HG03571 (cell line): ENCODE measurements around the gene DNAJB1.
"Not testable (repeated sequence)": the region's sequence is repeated elsewhere in the genome, so short reads cannot be mapped to it uniquely, and the experiment has no call there.

Experiments
- ATAC-seq: cut with Tn5 transposase; IDR thresholded peaks from one replicate; pipeline ENCODE4 v1.9.1; 2021; ENCODE audit not compliant: unreplicated experiment

Gene DNAJB1

DNA sequence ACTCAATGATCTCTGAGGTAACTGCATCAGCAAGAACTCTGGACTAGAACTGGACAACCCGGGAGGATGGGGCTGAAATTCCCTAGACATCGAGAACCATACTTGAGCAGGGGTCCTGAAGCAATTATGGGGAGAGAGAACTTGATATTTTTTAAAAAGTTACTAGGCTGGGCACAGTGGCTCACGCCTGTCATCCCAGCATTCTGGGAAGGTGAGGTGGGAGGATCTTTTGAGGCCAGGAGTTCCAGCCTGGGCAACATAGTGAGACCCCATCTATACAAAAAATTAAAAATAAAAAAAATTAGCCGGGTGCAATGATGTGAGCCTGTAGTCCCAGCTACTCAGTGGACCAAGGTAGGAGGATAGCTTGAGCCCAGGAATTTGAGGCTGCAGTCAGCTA, 2.3 kb upstream of the DNAJB1 start:
- ATAC-seq: no peak

DNA sequence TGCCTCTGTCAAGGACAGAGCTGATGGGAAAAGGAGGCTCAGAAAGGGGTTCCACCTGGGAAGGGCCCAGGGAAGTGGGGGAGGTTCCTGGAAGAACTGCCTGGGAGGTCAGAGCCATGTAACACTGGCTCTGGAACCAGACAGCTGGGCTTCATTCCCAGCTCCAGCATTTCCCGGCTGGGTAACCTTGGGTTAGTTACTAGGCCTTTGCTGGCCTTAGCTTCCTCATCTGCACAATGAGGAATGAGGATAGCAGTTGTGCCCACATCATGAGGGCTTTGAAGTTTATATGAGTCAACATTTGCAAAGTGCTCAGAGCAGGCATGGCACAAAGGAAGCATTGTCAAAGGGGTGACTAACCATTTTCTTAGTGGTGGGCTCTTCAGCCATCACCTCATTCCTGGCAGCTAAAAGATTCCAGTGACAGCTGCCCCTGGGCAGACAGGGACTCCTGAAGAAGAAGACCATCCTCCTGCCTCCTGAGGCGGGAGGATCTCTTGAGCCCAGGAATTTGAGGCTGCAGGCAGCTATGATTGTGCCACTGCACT, 1.7 kb upstream of the DNAJB1 start:
- no peak for ATAC-seq

DNA sequence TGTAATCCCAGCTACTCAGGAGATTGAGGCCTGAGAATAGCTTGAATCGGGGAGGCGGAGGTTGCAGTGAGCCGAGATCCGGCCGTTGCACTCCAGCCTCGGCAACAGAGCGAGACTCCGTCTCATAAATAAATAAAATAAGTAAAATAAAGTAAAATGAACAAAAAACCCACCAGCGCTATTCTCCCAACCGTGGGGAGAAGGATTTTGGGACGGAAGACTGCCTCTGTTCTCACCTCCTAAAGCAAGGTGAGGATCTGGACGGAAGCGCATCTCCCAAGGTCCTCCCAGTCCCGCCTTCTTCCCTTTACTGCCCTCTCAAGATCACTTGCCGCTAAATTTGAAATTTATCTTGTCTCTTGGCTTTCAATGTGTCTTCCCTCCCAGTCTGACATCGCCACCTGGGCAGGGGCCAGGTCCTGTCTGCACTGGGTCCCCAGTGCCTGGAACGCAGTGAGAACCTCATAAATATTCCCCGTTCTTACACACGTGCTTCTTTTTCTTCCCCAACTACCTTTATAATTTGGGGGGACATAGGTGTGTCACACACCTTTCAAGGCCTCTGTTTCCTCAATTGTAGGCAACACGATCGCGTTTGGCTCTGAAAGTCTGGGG, 1.2 kb upstream of the DNAJB1 start:
- ATAC-seq: no peak

DNA sequence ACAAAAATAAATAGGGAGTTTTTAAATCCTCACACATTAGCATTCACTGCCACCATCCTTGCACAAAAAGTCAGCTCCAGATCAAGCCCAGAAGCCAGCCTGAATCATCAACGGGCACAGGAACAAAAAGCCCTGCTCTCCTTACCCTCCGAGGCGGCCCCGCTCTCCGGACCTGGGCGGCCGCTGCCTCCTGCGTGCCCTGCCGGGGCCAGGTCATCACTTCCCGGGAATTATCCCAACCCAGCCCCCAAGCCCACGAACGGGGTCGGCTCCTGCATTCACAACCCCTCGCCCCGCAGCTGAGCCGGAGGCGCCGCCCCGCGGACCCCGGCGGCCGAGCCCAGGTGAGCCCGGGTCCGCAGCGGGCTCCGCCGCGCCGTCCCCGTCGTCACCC, 754 bp downstream of the DNAJB1 start:
- no peak for ATAC-seq

DNA sequence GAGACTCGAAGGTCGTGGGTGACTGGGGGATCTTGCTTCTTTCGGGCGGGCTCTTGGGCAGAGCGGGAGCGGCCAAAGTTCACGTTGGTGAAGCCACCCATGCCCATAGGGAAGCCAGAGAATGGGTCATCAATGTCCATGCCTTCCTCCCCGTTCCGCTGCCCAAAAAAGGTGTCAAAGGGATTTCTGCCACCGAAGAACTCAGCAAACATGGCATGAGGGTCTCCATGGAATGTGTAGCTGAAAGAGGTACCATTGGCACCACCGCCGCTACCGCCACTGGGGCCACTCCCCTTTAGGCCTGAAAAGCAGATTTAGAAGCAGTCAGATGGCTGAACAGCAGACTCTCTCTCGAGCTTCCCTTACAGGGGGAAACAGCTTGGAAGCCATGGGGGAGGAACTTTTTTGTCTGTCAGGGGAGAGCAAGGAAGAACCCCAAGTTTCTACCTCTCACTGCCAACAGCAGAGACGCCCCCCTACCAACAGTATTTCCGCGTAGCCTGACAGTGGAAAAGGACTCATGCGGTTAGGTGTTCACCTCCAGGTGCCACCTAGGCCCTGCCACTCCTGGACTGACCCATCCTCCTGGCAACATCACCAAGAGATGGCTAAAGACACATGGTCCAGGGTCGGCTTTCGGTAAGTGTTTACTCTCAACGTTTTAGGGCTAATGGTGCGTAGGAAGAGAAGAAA, 1.3 kb downstream of the DNAJB1 start:
- no peak for ATAC-seq

DNA sequence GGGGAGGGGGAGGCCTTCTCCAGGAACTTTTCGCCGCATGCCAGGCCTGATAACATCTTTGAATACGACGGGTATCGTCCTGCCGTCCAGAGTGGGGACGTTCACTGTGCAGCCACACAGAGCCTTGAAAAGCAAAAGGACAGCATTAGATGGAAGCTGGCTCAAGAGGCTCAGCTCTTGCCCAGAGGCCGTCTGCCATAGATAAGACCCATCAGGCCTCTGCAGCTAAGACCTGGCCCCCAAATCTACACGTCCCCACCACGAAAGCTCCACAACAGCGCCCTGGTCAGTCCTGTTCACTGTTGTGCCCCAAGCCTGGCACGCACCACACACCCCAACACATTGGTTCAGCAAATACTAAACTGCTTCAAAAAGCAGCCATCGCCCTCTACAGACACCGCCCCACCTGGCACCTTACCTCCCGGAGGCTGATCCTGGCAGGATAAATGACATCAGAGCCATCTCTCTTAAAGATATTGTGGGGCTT, 2.1 kb downstream of the DNAJB1 start:
- no peak for ATAC-seq

DNA sequence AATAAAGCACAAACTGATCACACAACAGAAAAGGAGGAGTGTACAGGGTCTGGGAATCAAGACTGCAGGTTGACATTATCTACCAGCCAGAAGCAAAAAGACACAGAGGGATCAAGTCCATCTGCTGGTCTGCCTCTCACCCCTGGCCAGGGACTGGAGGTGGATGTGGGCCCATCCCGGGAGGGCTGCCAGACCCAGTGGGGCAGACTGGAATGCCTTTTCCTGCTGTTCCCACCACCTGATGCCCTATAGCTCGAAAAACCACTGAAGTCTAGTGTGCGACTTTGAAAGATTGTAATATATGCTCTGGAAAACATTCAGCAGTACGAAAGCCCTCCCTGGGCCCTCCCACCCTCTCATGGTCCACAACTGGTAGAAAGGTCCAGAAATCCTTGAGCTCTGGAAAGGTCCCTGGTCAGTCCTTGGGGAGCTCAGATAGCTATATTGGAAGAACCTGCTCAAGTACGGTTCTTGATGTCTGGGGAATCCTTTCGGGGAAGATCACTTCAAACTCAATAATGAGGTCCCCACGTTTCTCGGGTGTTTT, 2.6 kb downstream of the DNAJB1 start:
- no peak for ATAC-seq

DNA sequence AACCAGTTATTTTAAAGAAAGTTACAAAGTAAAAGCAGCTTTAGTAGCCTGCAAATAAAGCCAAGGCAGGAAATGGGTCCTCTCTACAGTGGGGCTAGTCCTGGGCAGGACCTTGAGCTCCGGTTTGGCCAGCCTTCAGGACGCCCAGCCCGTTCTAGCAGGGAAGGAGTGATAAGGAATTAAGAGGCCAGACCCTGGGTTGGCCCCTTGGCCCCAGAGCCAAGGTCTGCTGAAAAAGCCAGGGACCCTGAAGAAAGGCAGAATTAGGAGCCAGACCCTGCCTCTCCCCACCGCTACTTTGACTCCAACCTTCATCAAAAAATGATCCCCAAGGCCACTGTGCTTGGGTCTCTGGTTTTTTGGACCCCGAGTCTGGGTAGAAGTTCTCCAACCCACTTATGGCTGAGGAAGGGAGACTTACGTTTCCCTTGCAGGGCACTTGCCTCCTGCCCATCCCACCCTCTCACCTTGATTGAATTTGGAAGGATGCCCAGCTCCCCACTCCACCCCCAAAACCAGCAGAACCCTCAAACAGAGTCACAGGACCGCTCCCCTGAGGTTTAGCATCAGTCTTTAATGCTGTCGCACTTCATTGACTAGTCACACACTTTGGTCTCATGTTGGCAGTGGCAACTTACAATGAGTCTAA, 3.9 kb downstream of the DNAJB1 start:
- no peak for ATAC-seq

DNA sequence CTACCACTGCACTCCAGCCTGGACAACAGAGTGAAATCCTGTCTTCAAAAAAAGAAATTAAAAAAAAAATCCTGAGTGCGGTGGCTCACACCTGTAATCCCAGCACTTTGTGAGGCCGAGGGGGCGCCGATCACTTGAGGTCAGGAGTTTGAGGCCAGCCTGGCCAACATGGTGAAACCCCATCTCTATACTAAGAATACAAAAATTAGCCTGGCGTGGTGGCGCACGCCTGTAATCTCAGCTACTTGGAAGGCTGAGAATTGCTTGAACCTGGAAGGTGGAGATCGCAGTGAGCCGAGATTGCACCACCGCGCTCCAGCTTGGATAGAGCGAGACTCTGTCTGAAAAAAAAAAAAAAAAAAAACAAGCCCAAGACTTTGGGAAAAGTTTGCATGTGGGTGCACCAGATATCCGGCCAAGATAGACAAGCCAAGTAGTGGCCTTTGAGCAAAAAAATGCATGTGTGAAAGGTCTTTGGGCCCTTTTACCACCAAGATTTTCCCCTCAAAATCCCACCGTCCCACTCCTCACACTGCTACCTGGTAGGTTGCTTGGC, 5.7 kb downstream of the DNAJB1 start:
- ATAC-seq: no peak

DNA sequence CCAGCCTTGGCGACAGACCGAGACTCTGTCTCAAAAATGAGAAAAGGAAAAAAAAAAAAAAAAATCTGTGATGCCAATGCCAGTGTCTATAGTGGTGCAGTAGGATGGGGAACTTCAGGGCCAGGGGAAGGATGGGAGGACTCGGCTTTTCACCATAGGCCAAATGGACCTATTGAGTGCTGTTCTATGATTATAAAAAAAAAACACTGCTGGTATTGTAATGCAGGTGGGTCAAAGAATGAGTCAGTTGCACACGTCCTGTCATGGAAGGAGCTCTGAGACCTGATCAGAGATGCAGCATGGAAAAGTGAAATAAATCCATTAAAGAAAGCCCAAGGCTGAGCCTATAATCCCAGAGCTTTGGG, 7.0 kb downstream of the DNAJB1 start:
- ATAC-seq: no peak

DNA sequence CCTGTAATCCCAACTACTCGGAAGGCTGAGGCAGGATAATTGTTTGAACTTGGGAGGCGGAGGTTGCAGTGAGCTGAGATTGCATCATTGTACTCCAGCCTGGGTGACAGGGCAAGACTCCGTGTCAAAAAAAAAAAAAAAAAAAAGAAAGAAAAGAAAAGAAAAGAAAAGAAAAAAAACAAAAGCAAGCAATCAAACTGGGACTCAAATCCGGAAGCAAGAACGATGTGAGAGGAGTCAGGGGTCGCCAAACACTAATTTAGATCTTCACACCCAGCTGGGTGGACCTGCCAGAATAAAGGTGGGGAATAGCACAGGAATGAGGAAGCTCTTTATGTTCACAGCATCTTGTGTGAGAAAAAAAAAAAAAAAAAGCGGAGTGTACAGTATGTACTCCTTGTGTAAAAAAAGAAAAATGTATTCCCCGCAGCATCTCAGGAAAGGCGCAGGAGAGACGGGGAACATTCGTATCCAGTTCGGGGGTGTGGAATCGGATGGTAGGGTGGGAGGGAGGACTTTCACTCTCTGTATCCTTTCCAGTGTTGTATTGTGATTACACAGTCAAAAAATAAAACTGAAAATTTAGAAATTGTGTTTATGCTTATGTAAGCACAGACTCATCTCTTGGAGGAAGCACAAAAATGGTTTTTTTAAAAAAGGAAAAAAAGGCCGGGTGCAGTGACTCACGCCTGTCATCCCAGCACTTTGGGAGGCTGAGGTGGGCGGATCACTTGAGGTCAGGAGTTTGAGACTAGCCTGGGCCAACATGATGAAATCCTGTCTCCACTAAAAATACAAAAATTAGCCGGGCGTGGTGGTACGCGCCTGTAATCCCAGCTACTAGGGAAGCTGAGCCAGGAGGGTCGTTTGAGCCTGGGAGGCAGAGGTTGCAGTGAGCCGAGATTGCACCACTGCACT, 7.6 kb downstream of the DNAJB1 start:
- no peak for ATAC-seq

DNA sequence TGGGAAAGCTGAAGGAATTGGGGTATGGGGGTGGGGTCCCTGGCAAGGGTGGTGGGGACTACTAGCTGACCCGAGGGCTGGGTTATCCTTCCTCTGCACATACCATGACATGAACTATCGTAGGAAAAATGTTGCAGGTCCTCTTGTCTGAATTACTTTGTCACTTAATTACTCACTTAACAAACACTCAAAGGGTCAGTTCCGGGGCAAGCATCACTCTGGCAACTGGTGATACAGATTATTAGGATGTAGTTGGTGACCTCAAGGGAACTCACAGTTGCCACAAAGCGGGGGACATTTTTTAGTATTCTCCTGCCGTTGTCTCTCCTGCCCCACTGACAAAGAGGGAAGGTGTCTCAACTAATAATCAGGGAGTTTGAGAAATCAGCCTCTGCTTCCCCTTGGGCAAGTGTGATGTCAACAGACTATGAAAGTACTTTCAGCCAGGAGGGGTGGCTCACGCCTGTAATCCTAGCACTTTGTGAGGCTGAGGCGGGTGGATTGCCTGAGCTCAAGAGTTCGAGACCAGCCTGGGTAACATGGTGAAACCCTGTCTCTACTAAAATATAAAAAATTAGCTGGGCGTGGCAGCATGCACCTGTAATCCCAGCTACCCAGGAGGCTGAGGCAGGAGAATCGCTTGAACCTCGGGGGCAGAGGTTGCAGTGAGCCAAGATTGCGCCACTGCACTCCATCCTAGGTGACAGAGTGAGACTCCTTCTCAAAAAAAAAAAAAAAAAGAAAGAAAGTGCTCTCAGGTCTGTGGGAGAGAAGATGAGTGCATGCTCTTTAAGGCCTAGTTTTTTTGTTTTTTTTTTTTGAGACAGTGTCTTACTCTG, 10.3 kb downstream of the DNAJB1 start:
- ATAC-seq: no peak

DNA sequence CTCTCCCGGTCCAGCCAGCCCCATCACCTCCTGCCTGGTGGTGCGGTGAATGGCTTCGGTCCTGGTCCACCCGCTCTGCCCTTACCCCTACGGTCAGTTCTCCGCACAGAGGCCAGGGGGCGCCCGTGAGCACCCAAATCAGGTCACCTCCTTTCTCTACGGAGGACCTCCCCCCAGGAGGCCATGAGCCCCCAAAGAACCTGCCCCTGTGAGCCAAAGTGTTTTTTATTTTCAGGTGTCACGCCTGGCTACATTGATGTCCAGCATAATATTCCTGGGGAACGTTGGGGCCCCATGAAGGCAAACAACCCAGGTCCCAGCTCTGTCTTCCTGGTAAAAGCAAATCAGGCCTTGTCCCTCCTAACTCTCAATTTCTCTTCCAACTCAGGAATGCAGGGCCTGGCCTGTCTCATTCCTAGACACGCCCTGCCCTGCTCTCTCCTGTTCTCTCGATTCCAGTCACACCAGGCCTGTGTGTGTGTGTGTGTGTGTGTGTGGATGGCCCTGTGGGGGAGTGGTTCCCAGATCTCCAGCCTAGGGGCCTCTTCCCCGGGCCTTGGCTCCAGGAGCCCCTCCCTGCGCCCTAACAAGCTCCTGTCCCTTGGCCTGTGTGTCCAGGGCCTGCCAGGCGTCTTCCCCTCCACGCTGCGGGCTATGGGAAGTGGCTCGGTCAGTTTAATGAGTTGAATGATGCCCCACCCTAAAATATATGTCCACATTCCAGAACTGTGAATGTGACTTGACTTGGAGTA, 12.5 kb downstream of the DNAJB1 start:
- no peak for ATAC-seq

DNA sequence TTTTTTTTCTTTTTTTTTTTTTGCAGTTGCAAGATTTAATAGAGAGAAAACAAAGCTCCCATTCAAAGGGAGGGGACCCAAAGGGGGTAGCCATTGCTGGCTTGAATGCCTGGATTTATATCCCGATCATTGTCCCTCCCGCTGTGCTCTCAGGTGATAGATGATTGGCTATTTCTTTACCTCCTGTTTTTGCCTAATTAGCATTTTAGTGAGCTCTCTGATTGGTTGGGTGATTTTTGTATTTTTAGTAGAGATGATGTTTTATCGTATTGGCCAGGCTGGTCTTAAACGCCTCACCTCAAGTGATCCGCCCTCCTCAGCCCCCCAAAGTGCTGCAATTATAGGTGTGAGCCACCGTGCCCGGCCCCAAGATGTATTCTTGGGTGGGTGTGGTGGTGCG, 13.6 kb downstream of the DNAJB1 start:
- ATAC-seq: not testable (repeated sequence)

DNA sequence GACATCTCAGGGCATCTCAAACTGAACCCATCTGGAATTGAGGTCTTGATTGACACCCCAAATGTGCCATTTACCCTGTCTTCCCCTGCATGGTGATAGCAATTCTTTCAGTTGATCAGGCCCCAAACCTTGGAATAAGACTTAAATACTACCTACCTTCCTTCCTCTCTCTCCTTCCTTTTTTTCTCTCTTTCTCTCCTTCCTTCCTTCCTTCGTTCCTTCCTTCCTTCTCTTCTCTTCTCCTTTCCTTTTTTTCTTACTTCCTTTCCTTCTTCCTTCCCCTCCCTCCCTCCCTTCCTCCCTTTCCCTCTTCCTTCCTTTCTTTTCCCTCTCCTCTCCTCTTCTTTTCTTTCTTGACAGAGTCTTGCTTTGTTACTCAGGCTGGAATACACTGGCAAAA, 14.9 kb downstream of the DNAJB1 start:
- no peak for ATAC-seq

DNA sequence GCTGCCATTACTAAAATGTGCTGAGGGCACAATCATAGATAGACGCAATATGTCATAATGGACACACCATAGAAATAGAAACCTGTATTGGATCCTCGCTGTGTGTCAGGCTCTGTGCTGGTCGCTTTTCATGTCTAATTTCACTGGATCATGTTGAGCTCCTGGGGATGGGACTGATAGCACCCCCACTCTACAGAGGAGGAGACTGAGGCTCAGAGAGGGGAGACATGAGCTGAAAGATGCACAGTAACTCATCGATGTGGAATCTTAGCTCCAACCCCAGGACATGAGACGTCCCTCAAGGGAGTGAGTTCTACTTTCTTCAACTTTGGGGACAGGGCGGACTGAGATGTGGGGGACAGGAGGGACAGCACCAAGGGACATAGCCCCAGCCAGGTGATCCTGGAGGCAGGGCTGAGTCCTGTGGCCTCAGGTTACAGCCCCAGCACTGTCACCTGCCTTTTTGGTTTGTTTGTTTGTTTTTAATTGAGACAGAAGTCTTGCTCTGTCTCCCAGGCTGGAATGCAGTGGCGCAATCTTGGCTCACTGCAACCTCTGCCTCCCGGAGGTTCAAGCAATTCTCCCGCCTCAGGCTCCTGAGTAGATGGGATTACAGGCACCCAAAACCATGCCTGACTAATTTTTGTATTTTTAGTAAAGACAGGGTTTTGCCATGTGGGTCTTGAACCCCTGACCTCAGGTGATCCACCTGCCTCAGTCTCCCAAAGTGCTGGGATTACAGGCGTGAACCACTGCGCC, 15.7 kb downstream of the DNAJB1 start:
- no peak for ATAC-seq

DNA sequence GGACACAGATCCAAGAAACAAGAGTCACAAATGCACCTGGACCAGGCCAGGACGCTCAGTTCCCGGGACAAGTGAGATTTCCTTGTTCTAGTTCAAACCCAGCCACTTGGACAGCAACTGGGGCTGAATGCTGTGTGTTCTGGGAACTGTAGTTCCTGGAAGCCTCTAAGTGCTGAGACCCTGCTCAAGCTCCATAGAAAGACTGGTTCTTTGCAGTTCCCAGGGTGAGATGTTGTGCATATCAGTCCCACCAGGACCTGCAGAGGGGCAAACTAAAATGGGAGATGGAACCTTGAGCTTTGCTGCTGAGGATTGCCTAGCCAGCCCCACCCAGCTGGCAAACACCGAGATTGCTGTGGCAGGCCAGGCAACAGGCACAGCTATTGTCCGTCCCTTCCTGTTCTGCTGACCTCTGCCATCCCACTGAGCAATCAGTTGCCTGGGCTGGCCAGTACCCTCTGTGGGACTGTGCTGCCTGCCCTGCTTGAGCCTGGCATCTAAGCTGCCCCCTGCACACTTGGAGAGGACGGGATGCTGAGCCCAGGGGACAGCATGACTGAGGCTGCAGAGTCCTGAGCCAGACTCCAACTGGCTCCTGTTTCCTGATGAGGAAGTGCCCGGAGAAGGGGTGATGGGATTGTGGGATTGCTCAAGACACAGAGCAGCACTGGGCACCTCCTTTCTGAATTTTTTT, 20.8 kb downstream of the DNAJB1 start:
- ATAC-seq: no peak

DNA sequence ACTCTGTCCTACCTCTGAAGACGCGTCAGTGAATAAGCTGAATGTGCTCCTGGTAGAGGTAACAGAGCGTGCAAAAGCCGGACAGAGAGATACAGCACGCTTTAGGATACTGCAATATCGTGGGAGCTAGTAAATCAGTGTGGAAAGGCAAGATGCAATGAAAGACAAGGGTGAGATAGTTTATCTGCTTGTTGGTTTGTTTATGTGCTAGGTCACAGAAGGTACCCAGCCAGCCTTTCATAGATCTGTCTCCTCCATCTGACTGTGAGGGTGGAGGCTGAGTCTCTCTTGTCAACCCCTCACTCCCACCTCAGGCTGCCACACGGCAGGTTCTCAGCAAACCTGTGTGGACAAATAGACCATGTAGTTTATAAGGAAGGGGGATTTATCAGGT, 21.4 kb downstream of the DNAJB1 start:
- ATAC-seq: no peak
